ENCODE measurements around the gene MAN2A1. TPM values are rescaled to one million over a fixed set of nuclear protein-coding genes. Genes with fewer than 3 reads are reported as not detected.

MAN2A1 gene
- total and polyA plus RNA-seq, 2 experiments from 2014 or later = 32.5 to 129 TPM

- TF ChIP-seq NANOG (IDR thresholded peaks at IDR 0.05; ENCODE audit: borderline replicate concordance) (no peak), ZNF114 (CRISPR knock-in tag; IDR thresholded peaks at IDR 0.05) (no peak), REST (IDR thresholded peaks at IDR 0.05; ENCODE audit: unreplicated experiment) (no peak)
These were observed 155.0 kb downstream of the MAN2A1 start (continued) for GRCh38 chr5:109844695-109845094.

- no peaks in the 10 kb centered on the region for H3K4me1 Mint-ChIP-seq
- ATAC-seq (no peak), DNase-seq (ENCODE audit: low spot score) (no peak)
- no peak overlapping the region for H3K27ac Mint-ChIP-seq
- peaks cover 3% of the 10 kb centered on the region for H3K27me3 Mint-ChIP-seq (ENCODE audit: insufficient read depth, low read depth, poor library complexity)
- 0 out of 2 replicates have a peak, but pooled peaks cover 17% of the 10 kb centered on the region for H3K36me3 ChIP-seq (ENCODE audit: insufficient read depth)
- H2AFZ ChIP-seq = no peak overlapping the region
- H3K79me2 ChIP-seq (replicated peaks; ENCODE audit: insufficient read depth) = no peaks in the 10 kb centered on the region
- peaks cover under 1% of the 10 kb centered on the region; the same call in 1 of the 2 replicates for H4K20me1 ChIP-seq (replicated peaks; ENCODE audit: insufficient read depth)
- peaks cover 69% of the 10 kb centered on the region for H3K36me3 Mint-ChIP-seq (ENCODE audit: low read depth)
- H3F3A ChIP-seq (replicated peaks; ENCODE audit: low read depth) = no peaks in the 10 kb centered on the region
- no peaks in the 10 kb centered on the region for H3K27me3 ChIP-seq (ENCODE audit: insufficient read depth)
- H3K9me2 ChIP-seq (ENCODE audit: insufficient read depth) = no peaks in the 10 kb centered on the region
- no peak overlapping the region for H3K4me3 ChIP-seq
- no peaks in the 10 kb centered on the region for H3K9me3 Mint-ChIP-seq
- H3K4me1 ChIP-seq (ENCODE audit: insufficient read depth) = 0 out of 2 replicates have a peak, but pooled peaks cover 6% of the 10 kb centered on the region
- TF ChIP-seq POLR2AphosphoS5 (IDR thresholded peaks at IDR 0.05; ENCODE audit: low read depth) (no peak), STAT1 (IDR thresholded peaks at IDR 0.05; ENCODE audit: unreplicated experiment) (no peak), NANOG (IDR thresholded peaks at IDR 0.05; ENCODE audit: borderline replicate concordance) (no peak), EZH2 (IDR thresholded peaks at IDR 0.05; ENCODE audit: low read depth, unreplicated experiment) (no peak), ZNF114 (CRISPR knock-in tag; IDR thresholded peaks at IDR 0.05) (no peak)
- H3K4me2 ChIP-seq = no peak overlapping the region
- no peak overlapping the region for H3K27ac ChIP-seq (ENCODE audit: low read depth)
- H3K4me3 Mint-ChIP-seq = no peak overlapping the region
These were observed 158.4 kb downstream of the MAN2A1 start for GRCh38 chr5:109848130-109848529.

GRCh38 chr5:109849478-109850088, 159.9 kb downstream of the MAN2A1 start:
- Mint-ChIP-seq H3K27ac (no peak overlapping the region), H3K4me3 (no peak overlapping the region), H3K9me3 (no peaks in the 10 kb centered on the region), H3K4me1 (no peaks in the 10 kb centered on the region), H3K27me3 (ENCODE audit: insufficient read depth, low read depth, poor library complexity) (peaks cover 3% of the 10 kb centered on the region), H3K36me3 (ENCODE audit: low read depth) (peaks cover 63% of the 10 kb centered on the region)
- Histone ChIP-seq H3K4me1 (ENCODE audit: insufficient read depth) (0 out of 2 replicates have a peak, but pooled peaks cover 8% of the 10 kb centered on the region), H3F3A (replicated peaks; ENCODE audit: low read depth) (no peaks in the 10 kb centered on the region), H3K4me3 (no peak overlapping the region), H4K20me1 (replicated peaks; ENCODE audit: insufficient read depth) (peaks cover 2% of the 10 kb centered on the region; the same call in 1 of the 2 replicates), H3K4me2 (no peak overlapping the region), H2AFZ (no peak overlapping the region), H3K79me2 (replicated peaks; ENCODE audit: insufficient read depth) (no peaks in the 10 kb centered on the region), H3K9me2 (ENCODE audit: insufficient read depth) (no peaks in the 10 kb centered on the region), H3K36me3 (ENCODE audit: insufficient read depth) (0 out of 2 replicates have a peak, but pooled peaks cover 17% of the 10 kb centered on the region), H3K27ac (ENCODE audit: low read depth) (no peak overlapping the region), H3K27me3 (ENCODE audit: insufficient read depth) (no peaks in the 10 kb centered on the region)
- DNase-seq (ENCODE audit: low spot score) = no peak
- ATAC-seq = no peak
- no peak for TF ChIP-seq NANOG (IDR thresholded peaks at IDR 0.05; ENCODE audit: borderline replicate concordance)
- TF ChIP-seq EZH2phosphoT487 (IDR thresholded peaks at IDR 0.05; ENCODE audit: unreplicated experiment) = no peak
- no peak for TF ChIP-seq ZNF462 (CRISPR knock-in tag; IDR thresholded peaks at IDR 0.05)
